ENCODE results near the gene ATP6V1C2. TPM values are rescaled to one million over a fixed set of nuclear protein-coding genes. Genes with fewer than 3 reads are reported as not detected.

ATP6V1C2 gene, protein sequence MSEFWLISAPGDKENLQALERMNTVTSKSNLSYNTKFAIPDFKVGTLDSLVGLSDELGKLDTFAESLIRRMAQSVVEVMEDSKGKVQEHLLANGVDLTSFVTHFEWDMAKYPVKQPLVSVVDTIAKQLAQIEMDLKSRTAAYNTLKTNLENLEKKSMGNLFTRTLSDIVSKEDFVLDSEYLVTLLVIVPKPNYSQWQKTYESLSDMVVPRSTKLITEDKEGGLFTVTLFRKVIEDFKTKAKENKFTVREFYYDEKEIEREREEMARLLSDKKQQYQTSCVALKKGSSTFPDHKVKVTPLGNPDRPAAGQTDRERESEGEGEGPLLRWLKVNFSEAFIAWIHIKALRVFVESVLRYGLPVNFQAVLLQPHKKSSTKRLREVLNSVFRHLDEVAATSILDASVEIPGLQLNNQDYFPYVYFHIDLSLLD
- total RNA-seq (2021) (not detected in 2 replicates), Bru-seq, nascent RNA (percentile 3 among the genes with signal in this experiment), BruChase-seq, experiment 1, labeled RNA remaining after a 2-hour chase (percentile 7 among the genes with signal in this experiment), BruChase-seq, experiment 2, labeled RNA remaining after a 6-hour chase (percentile 8 among the genes with signal in this experiment)
- long read RNA-seq, partial matches to known transcripts = 0 of 1 reads
- long read RNA-seq, other reads (novel, unspliced or antisense) = 1 of 1 reads

DNA sequence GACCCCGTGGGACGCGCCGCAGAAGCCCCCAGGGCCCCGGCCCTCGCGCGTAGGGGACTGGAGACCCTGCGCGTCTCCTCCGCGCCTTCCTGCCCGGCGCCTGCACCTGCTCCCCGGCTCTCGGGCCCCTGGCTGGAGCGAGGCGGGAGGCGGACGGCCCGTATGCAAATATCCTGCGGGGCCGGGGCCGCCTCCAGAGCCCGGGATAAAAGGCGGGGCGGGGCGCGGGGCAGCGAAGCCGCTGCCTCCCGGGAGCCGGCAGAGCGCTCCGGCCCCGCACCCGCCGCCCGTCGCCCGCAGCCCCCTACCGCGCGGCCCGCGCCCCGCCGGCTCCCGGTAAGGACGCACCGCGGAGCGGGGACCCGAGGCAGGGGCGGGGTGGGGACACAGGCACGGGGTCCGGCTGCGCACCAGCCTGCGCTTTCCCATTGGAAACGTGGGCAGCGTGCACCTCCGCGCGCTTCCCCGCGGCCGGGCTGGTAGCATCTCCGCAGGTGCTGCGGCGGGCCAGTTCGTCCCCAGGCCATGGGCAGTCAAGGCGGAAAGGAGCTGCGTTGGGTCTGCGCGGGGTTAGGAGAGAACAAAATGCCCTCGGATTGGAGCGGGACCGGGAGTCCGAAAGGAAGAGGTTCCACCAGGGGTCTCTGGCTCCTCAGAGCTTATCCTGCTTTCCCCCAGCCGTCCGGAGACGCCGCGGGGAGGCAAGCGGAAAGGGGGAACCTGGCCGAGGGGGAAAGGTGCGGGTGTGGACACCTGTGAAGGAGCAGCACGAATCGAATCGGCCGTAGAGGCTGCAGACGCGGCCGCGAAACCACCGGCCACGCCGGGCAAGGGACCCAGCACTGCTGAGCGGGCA, at the start of gene ATP6V1C2:
ATP6V1C2 (plus strand) TSS at position 235 of the 856 bp plus-strand sequence. CDS start 1,220 bp downstream, outside the sequence.
- DNase-seq = peak in 1 of 2 experiments; percentile 61
- peak within 1 kb of the TSS; percentile 90 for H3K4me2 ChIP-seq
- no peaks in the 10 kb centered on the region for H3K36me3 ChIP-seq (ENCODE audit: low read depth)
- H3K9me2 ChIP-seq (ENCODE audit: insufficient read depth) = no peaks in the 10 kb centered on the region
- TF ChIP-seq, protein P1, sequence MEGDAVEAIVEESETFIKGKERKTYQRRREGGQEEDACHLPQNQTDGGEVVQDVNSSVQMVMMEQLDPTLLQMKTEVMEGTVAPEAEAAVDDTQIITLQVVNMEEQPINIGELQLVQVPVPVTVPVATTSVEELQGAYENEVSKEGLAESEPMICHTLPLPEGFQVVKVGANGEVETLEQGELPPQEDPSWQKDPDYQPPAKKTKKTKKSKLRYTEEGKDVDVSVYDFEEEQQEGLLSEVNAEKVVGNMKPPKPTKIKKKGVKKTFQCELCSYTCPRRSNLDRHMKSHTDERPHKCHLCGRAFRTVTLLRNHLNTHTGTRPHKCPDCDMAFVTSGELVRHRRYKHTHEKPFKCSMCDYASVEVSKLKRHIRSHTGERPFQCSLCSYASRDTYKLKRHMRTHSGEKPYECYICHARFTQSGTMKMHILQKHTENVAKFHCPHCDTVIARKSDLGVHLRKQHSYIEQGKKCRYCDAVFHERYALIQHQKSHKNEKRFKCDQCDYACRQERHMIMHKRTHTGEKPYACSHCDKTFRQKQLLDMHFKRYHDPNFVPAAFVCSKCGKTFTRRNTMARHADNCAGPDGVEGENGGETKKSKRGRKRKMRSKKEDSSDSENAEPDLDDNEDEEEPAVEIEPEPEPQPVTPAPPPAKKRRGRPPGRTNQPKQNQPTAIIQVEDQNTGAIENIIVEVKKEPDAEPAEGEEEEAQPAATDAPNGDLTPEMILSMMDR (conservative IDR thresholded peaks at IDR 0.05) = no peak
- TF ChIP-seq EZH2 (IDR thresholded peaks at IDR 0.05; ENCODE audit: low read depth) = peak; percentile 96
- H3F3A ChIP-seq (ENCODE audit: insufficient read depth, low read depth) = peaks cover 35% of the 10 kb centered on the region
- H2AFZ ChIP-seq = peak within 1 kb of the TSS; percentile 77
- BruUV-seq (replicated peaks) = no TSS peak
- peaks cover 28% of the 10 kb centered on the region for H3K27me3 ChIP-seq (ENCODE audit: insufficient read depth, low read depth)
- H3K27ac ChIP-seq = no peak within 1 kb of the TSS
- H3K4me1 ChIP-seq (replicated peaks; ENCODE audit: insufficient read depth) = peaks cover 53% of the 10 kb centered on the region
- CTCF ChIA-PET = interaction anchor here (0.7 kb wide), 1 partner anchor 869 kb away, joined by 5 read pairs; no protein-coding TSS in a partner anchor
- no peaks in the 10 kb centered on the region for H4K20me1 ChIP-seq (ENCODE audit: insufficient read depth)
- POLR2A ChIA-PET (ENCODE audit: unreplicated experiment) = interaction anchor here (0.6 to 0.7 kb wide), 2 partner anchors 38 to 1619 kb away, joined by 3 read pairs; no protein-coding TSS in a partner anchor
- intact Hi-C loops (cut with micrococcal nuclease; ENCODE audit: unreplicated experiment) = no loop called here
- peak within 1 kb of the TSS; percentile 57; the same call in 1 of the 2 replicates for H3K4me3 ChIP-seq
- H3K79me2 ChIP-seq (ENCODE audit: low read depth) = no peaks in the 10 kb centered on the region
- no peaks in the 10 kb centered on the region for H3K9me3 ChIP-seq (ENCODE audit: insufficient read depth, low read depth)

DNA sequence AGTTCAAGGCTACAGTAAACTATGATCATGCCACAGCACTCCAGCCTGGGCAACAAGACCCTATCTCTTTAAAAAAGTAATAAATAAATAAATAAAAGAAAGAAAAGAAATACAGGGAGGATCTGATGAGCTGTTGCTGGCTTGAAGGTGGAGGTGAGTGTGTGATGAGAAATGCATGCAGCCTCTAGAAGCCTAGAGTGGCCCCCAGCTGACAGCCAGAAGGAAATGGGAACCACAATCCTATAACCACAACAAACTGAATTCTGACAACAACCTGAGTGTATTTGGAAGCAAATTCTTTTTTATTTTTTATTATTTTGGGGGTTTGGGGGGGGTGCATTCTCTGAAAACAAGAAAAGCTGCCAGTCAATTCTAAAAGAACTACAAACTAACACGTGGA, 46.3 kb upstream of the ATP6V1C2 start:
- no peak overlapping the region for H3K27ac ChIP-seq
- BruUV-seq (replicated peaks) = no TSS peak
- no peaks in the 10 kb centered on the region for H3K27me3 ChIP-seq (ENCODE audit: insufficient read depth, low read depth)
- TF ChIP-seq, protein P1 (conservative IDR thresholded peaks at IDR 0.05) = no peak
- TF ChIP-seq EZH2 (IDR thresholded peaks at IDR 0.05; ENCODE audit: low read depth) = no peak
- CTCF ChIA-PET = interaction anchor here (0.6 kb wide), 1 partner anchor 240 kb away, joined by 6 read pairs; no protein-coding TSS in a partner anchor
- peaks cover 21% of the 10 kb centered on the region; the same call in 1 of the 2 replicates for H3F3A ChIP-seq (ENCODE audit: insufficient read depth, low read depth)
- H3K4me2 ChIP-seq = no peak overlapping the region
- no peaks in the 10 kb centered on the region for H3K9me2 ChIP-seq (ENCODE audit: insufficient read depth)
- peaks cover 27% of the 10 kb centered on the region for H3K36me3 ChIP-seq (ENCODE audit: low read depth)
- no peaks in the 10 kb centered on the region for H3K4me1 ChIP-seq (replicated peaks; ENCODE audit: insufficient read depth)
- no peak for DNase-seq
- no peak overlapping the region for H2AFZ ChIP-seq
- POLR2A ChIA-PET (ENCODE audit: unreplicated experiment) = no interaction called here
- H3K9me3 ChIP-seq (ENCODE audit: insufficient read depth, low read depth) = no peaks in the 10 kb centered on the region
- 0 out of 2 replicates have a peak, but pooled peaks cover 6% of the 10 kb centered on the region for H3K79me2 ChIP-seq (ENCODE audit: low read depth)
- H3K4me3 ChIP-seq = no peak overlapping the region
- H4K20me1 ChIP-seq (ENCODE audit: insufficient read depth) = no peaks in the 10 kb centered on the region
- intact Hi-C loops (cut with micrococcal nuclease; ENCODE audit: unreplicated experiment) = no loop called here

All from PC-9 (cell line).